H1 (cell line): Measurements from ENCODE around the gene SPAG16. TPM values are rescaled to one million over a fixed set of nuclear protein-coding genes. Genes with fewer than 3 reads are reported as not detected.
"Not testable (repeated sequence)": the region's sequence is repeated elsewhere in the genome, so short reads cannot be mapped to it uniquely, and the experiment has no call there.

Source experiments
- CTCF ChIA-PET: fragments of 300-600 bp; sonication (Branson Sonifier 250); formaldehyde crosslinking; loops from one replicate; lab custom pipeline; 2021; ENCODE audit not compliant: partially characterized antibody; lab: Charles Lee
- POLR2A ChIA-PET: fragments of 300-600 bp; sonication (Branson Sonifier 250); formaldehyde crosslinking; loops from one replicate; lab custom pipeline; 2021; ENCODE audit warnings: inconsistent platforms; ENCODE audit not compliant: partially characterized antibody; lab: Charles Lee
- DNase-seq, 2 experiments: peaks; one replicate each; pipeline versions ENCODE4 v3.0.0 to v3.0.0-alpha.2; 2010 to 2022; ENCODE audit warnings: low spot score in 2 of 2, low read depth in 1 of 2, mixed read lengths in 1 of 2
- FAIRE-seq: peaks from 2 replicates; lab custom pipeline; 2011; peaks lifted over from hg19 to GRCh38; lab: Jason Lieb, UNC
- H2AFZ ChIP-seq: 2 replicates; pipeline ENCODE4 v1.8.1; 2012; ENCODE audit warnings: low read length, inconsistent platforms
- H2AK5ac ChIP-seq: 2 replicates; pipeline ENCODE4 v1.6.1; 2013; ENCODE audit warnings: low read depth, low read length
- H2BK120ac ChIP-seq: replicated peaks from 2 replicates; pipeline ENCODE3; 2013; ENCODE audit warnings: low read depth, low read length, inconsistent platforms
- H2BK12ac ChIP-seq: 2 replicates; pipeline ENCODE4 v1.6.1; 2013; ENCODE audit warnings: low read depth, low read length
- H2BK15ac ChIP-seq: 2 replicates; pipeline ENCODE4 v1.6.1; 2013; ENCODE audit warnings: low read length
- H2BK20ac ChIP-seq: 2 replicates; pipeline ENCODE4 v1.6.1; 2013; ENCODE audit warnings: low read length
- H2BK5ac ChIP-seq: 2 replicates; pipeline ENCODE4 v1.6.1; 2013; ENCODE audit warnings: low read depth, low read length
- H3K14ac ChIP-seq: 2 replicates; pipeline ENCODE4 v1.6.1; 2013; ENCODE audit warnings: inconsistent platforms; ENCODE audit not compliant: insufficient read length
- H3K18ac ChIP-seq: 2 replicates; pipeline ENCODE4 v1.6.1; 2013; ENCODE audit warnings: low read length; ENCODE audit errors: extremely low read depth
- H3K23ac ChIP-seq: 2 replicates; pipeline ENCODE4 v1.6.1; 2013; ENCODE audit warnings: inconsistent platforms; ENCODE audit not compliant: insufficient read length
- H3K23me2 ChIP-seq: 2 replicates; pipeline ENCODE4 v1.6.1; 2013; ENCODE audit warnings: low read depth, low read length
- H3K27ac ChIP-seq: 2 replicates; pipeline ENCODE4 v1.6.1; 2011; ENCODE audit warnings: low read depth, low read length, inconsistent platforms
- H3K27me3 ChIP-seq, 4 experiments: replicated peaks in 1 of 4; 1 replicate in 1 of 4; 2 replicates in 3 of 4; pipeline versions ENCODE4 v1.6.1 to v1.8.1; 2011 to 2013; ENCODE audit warnings: low read length in 3 of 4, mild to moderate bottlenecking in 3 of 4, inconsistent platforms in 2 of 4, mixed read lengths in 2 of 4, moderate library complexity in 1 of 4; ENCODE audit not compliant: control insufficient read depth in 3 of 4, insufficient read depth in 3 of 4; ENCODE audit errors: extremely low read depth in 1 of 4
- H3K36me3 ChIP-seq, 4 experiments: 2 replicates each; pipeline versions ENCODE4 v1.6.1 to v1.8.1; 2011 to 2013; ENCODE audit warnings: mild to moderate bottlenecking in 4 of 4, low read length in 3 of 4, moderate library complexity in 2 of 4, control low read depth in 1 of 4, inconsistent platforms in 1 of 4; ENCODE audit not compliant: insufficient read depth in 4 of 4, control insufficient read depth in 2 of 4
- H3K4ac ChIP-seq: replicated peaks from 2 replicates; pipeline ENCODE3; 2013; ENCODE audit warnings: low read length, low read depth, mixed read lengths, inconsistent platforms; ENCODE audit not compliant: insufficient read length
- H3K4me1 ChIP-seq, 4 experiments: replicated peaks in 1 of 4; 1 replicate in 1 of 4; 2 replicates in 3 of 4; pipeline versions ENCODE4 v1.6.1 to v1.8.1; 2011 to 2013; ENCODE audit warnings: low read length in 3 of 4, inconsistent platforms in 2 of 4, mixed read lengths in 1 of 4; ENCODE audit not compliant: insufficient read depth in 4 of 4, control insufficient read depth in 3 of 4
- H3K4me2 ChIP-seq, 2 experiments: 2 replicates each; pipeline versions ENCODE4 v1.6.1 to v1.8.1; 2011 to 2013; ENCODE audit warnings: low read depth in 2 of 2, low read length in 2 of 2, control low read depth in 1 of 2, inconsistent platforms in 1 of 2, mild to moderate bottlenecking in 1 of 2; ENCODE audit not compliant: insufficient read depth in 1 of 2
- H3K4me3 ChIP-seq, 4 experiments: fragments of 200-600, 300-600 bp in 1 of 4; sonication (generic), shearing (Covaris generic), sonication (Bioruptor Twin) in 1 of 4; 2 replicates each; pipeline versions ENCODE4 v1.5.1 to v1.8.1; 2011 to 2016; ENCODE audit warnings: low read length in 4 of 4, low read depth in 3 of 4, control low read depth in 2 of 4, inconsistent platforms in 2 of 4, mild to moderate bottlenecking in 2 of 4, mixed read lengths in 1 of 4, moderate library complexity in 1 of 4; ENCODE audit not compliant: insufficient read depth in 2 of 4; ENCODE audit errors: extremely low read depth in 1 of 4
- H3K56ac ChIP-seq: replicated peaks from 2 replicates; pipeline ENCODE3; 2013; ENCODE audit warnings: low read depth, mild to moderate bottlenecking, mixed read lengths, low read length, inconsistent platforms; ENCODE audit not compliant: insufficient read length
- H3K79me1 ChIP-seq: 2 replicates; pipeline ENCODE4 v1.6.1; 2013; ENCODE audit warnings: low read depth, low read length, control low read depth
- H3K79me2 ChIP-seq, 2 experiments: 2 replicates each; pipeline versions ENCODE4 v1.6.1 to v1.8.1; 2012 to 2013; ENCODE audit warnings: low read length in 2 of 2, mild to moderate bottlenecking in 2 of 2, inconsistent platforms in 1 of 2; ENCODE audit not compliant: insufficient read depth in 2 of 2, control insufficient read depth in 1 of 2
- H3K9ac ChIP-seq, 4 experiments: replicated peaks in 1 of 4; 1 replicate in 1 of 4; 2 replicates in 3 of 4; pipeline versions ENCODE4 v1.6.1 to v1.8.1; 2011 to 2013; ENCODE audit warnings: low read depth in 3 of 4, low read length in 3 of 4, control low read depth in 2 of 4, mild to moderate bottlenecking in 2 of 4, moderate library complexity in 2 of 4, inconsistent platforms in 1 of 4; ENCODE audit errors: extremely low read depth in 1 of 4
- H3K9me3 ChIP-seq, 2 experiments: 2 replicates each; pipeline versions ENCODE4 v1.6.1 to v1.8.1; 2012 to 2013; ENCODE audit warnings: mild to moderate bottlenecking in 2 of 2, moderate library complexity in 2 of 2, control low read depth in 1 of 2, inconsistent platforms in 1 of 2, low read depth in 1 of 2, low read length in 1 of 2, mixed read lengths in 1 of 2; ENCODE audit not compliant: insufficient read depth in 2 of 2
- H4K20me1 ChIP-seq, 2 experiments: replicated peaks in 1 of 2; 2 replicates each; pipeline versions ENCODE3 to v1.8.1; 2011 to 2013; ENCODE audit warnings: inconsistent platforms in 2 of 2, low read length in 2 of 2, mild to moderate bottlenecking in 1 of 2; ENCODE audit not compliant: insufficient read depth in 2 of 2, control insufficient read depth in 1 of 2
- H4K5ac ChIP-seq: 2 replicates; pipeline ENCODE4 v1.6.1; 2013; ENCODE audit warnings: low read length, low read depth, mixed read lengths, inconsistent platforms; ENCODE audit not compliant: insufficient read length
- H4K8ac ChIP-seq: 2 replicates; pipeline ENCODE4 v1.8.0; 2013; ENCODE audit warnings: mild to moderate bottlenecking, moderate library complexity, low read length, inconsistent platforms; ENCODE audit not compliant: insufficient read depth; ENCODE audit errors: extremely low read depth
- H4K91ac ChIP-seq: replicated peaks from 2 replicates; pipeline ENCODE3; 2013; ENCODE audit warnings: low read length, mixed read lengths, inconsistent platforms; ENCODE audit not compliant: insufficient read length
- WGBS, 2 experiments: shearing (Covaris generic) in 1 of 2; methylation state at CpG; one replicate each; pipeline versions ENCODE4 v1.1.6 to v1.1.7; 2013 to 2015; ENCODE audit warnings: low lambda C conversion rate in 2 of 2, mixed read lengths in 2 of 2, inconsistent platforms in 1 of 2, low coverage in 1 of 2, missing lambda C conversion rate in 1 of 2; ENCODE audit not compliant: insufficient replicate concordance in 2 of 2, insufficient coverage in 1 of 2, insufficient read length in 1 of 2; ENCODE audit errors: extremely low coverage in 1 of 2, missing lambda C conversion rate in 1 of 2; 5-methylcytosine and 5-hydroxymethylcytosine counted together
- polyA plus RNA-seq, 7 experiments: library from polyadenylated mRNA; depleted of rRNA in 3 of 7; stranded (reverse) in 5 of 7; unstranded in 2 of 7; fragments of >200 nt in 5 of 7; fragments of 200-250 nt in 2 of 7; gene quantifications; 1 replicate in 5 of 7; 2 replicates in 1 of 7; 4 replicates in 1 of 7; pipeline versions ENCODE4 v1.2.1 to v1.2.3, GENCODE V29; 2011 to 2013; ENCODE audit warnings: missing spikeins in 2 of 7, mixed read lengths in 2 of 7
- total RNA-seq: library from RNA; stranded (reverse); fragmentation: NEBNext Ultra II Directional; extraction: Animal tissue kit (Norgen Biotek cat#: 25700); gene quantifications from 2 replicates; pipeline ENCODE4 v1.2.1, GENCODE V29; 2021

Gene SPAG16
- total and polyA plus RNA-seq, 2 of the 8 experiments (the other 6 are each of a cell fraction or from before 2014, with no cell fraction given) = 6.0 to 14.9 TPM

DNA sequence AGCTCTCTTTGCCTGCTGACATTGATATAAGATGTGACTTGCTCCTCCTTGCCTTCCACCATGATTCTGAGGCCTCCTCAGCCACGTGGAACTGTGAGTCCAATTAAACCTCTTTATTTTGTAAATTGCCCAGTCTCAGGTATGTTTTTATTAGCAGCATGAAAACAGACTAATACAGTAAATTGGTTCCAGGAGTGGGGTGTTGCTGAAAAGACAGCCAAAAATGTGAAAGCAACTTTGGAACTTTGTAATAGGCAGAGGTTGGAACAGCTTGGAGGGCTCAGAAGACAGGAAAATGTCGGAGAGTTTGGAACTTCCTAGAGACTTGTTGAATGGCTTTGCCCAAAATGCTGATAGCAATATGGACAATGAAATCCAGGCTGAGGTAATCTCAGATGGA is 7.1 kb upstream of the SPAG16 start:
- H3K9me3 ChIP-seq, H4K8ac ChIP-seq, H3K18ac ChIP-seq, H3K4me3 ChIP-seq, FAIRE-seq, H3K23me2 ChIP-seq, POLR2A ChIA-PET, DNase-seq, H3K79me2 ChIP-seq, H2BK20ac ChIP-seq, H2AK5ac ChIP-seq, H3K9ac ChIP-seq, H4K20me1 ChIP-seq, H3K4ac ChIP-seq, H4K91ac ChIP-seq, H3K56ac ChIP-seq, H3K23ac ChIP-seq, H3K27ac ChIP-seq, H2BK12ac ChIP-seq, H2BK5ac ChIP-seq, H3K27me3 ChIP-seq, H2BK120ac ChIP-seq, H3K14ac ChIP-seq, H3K4me2 ChIP-seq, H3K36me3 ChIP-seq, H2BK15ac ChIP-seq, H4K5ac ChIP-seq, CTCF ChIA-PET, H2AFZ ChIP-seq, H3K4me1 ChIP-seq, H3K79me1 ChIP-seq: not testable (repeated sequence)
- 94% methylated on average over 2 of the region's 2 CpGs; no CpG with 5 or more reads in 1 of the 2 experiments for WGBS, 2 experiments
